ENCODE results near the gene AUTS2.

Gene AUTS2

GRCh38 chr7:70619130-70619529 is 1020.9 kb downstream of the AUTS2 start:
- Histone ChIP-seq H3K79me2 (ENCODE audit: insufficient read depth, low read length) (no peaks in the 10 kb centered on the region), H3K9me3 (ENCODE audit: insufficient read depth, low read depth, low read length) (no peaks in the 10 kb centered on the region), H4K20me1 (ENCODE audit: insufficient read depth, low read length, poor library complexity, severe bottlenecking) (no peaks in the 10 kb centered on the region), H3K4me2 (ENCODE audit: low read depth, low read length, poor library complexity, severe bottlenecking) (no peak overlapping the region), H3F3A (ENCODE audit: low read depth) (no peaks in the 10 kb centered on the region), H3K4me1 (ENCODE audit: insufficient read depth, low read length, poor library complexity, severe bottlenecking) (no peaks in the 10 kb centered on the region), H2AFZ (ENCODE audit: low read length) (no peak overlapping the region), H3K9ac (ENCODE audit: low read depth, low read length, poor library complexity, severe bottlenecking) (no peak overlapping the region), H3K36me3 (ENCODE audit: insufficient read depth, low read length) (no peaks in the 10 kb centered on the region), H3K4me3 (ENCODE audit: low read length, poor library complexity, severe bottlenecking) (no peak overlapping the region), H3K27me3 (ENCODE audit: insufficient read depth, low read length, poor library complexity, severe bottlenecking) (no peaks in the 10 kb centered on the region), H3K9me2 (replicated peaks; ENCODE audit: low read depth, low read length) (no peaks in the 10 kb centered on the region)
- TF ChIP-seq CTCF (conservative IDR thresholded peaks at IDR 0.05; ENCODE audit: low read length) (no peak), EZH2phosphoT487 (IDR thresholded peaks at IDR 0.05; ENCODE audit: borderline replicate concordance) (no peak)

- Histone ChIP-seq H3K4me3 (ENCODE audit: low read length, poor library complexity, severe bottlenecking) (no peak overlapping the region), H2AFZ (ENCODE audit: low read length) (no peak overlapping the region), H3K9me2 (replicated peaks; ENCODE audit: low read depth, low read length) (no peaks in the 10 kb centered on the region), H3K27me3 (ENCODE audit: insufficient read depth, low read length, poor library complexity, severe bottlenecking) (no peaks in the 10 kb centered on the region), H3K4me2 (ENCODE audit: low read depth, low read length, poor library complexity, severe bottlenecking) (no peak overlapping the region), H3K4me1 (ENCODE audit: insufficient read depth, low read length, poor library complexity, severe bottlenecking) (no peaks in the 10 kb centered on the region), H3K36me3 (ENCODE audit: insufficient read depth, low read length) (no peaks in the 10 kb centered on the region), H3K9me3 (ENCODE audit: insufficient read depth, low read depth, low read length) (no peaks in the 10 kb centered on the region), H4K20me1 (ENCODE audit: insufficient read depth, low read length, poor library complexity, severe bottlenecking) (no peaks in the 10 kb centered on the region), H3F3A (ENCODE audit: low read depth) (no peaks in the 10 kb centered on the region), H3K79me2 (ENCODE audit: insufficient read depth, low read length) (no peaks in the 10 kb centered on the region), H3K9ac (ENCODE audit: low read depth, low read length, poor library complexity, severe bottlenecking) (no peak overlapping the region)
- TF ChIP-seq EZH2phosphoT487 (IDR thresholded peaks at IDR 0.05; ENCODE audit: borderline replicate concordance) (no peak), CTCF (conservative IDR thresholded peaks at IDR 0.05; ENCODE audit: low read length) (no peak)
These were observed 1021.4 kb downstream of the AUTS2 start for GRCh38 chr7:70619659-70620058.

GRCh38 chr7:70620333-70621055 is 1022.2 kb downstream of the AUTS2 start:
- Histone ChIP-seq H3K9ac (ENCODE audit: low read depth, low read length, poor library complexity, severe bottlenecking) (no peak overlapping the region), H3K27me3 (ENCODE audit: insufficient read depth, low read length, poor library complexity, severe bottlenecking) (no peaks in the 10 kb centered on the region), H3K4me3 (ENCODE audit: low read length, poor library complexity, severe bottlenecking) (no peak overlapping the region), H3K4me1 (ENCODE audit: insufficient read depth, low read length, poor library complexity, severe bottlenecking) (no peaks in the 10 kb centered on the region), H3K36me3 (ENCODE audit: insufficient read depth, low read length) (no peaks in the 10 kb centered on the region), H2AFZ (ENCODE audit: low read length) (no peak overlapping the region), H3K9me3 (ENCODE audit: insufficient read depth, low read depth, low read length) (no peaks in the 10 kb centered on the region), H4K20me1 (ENCODE audit: insufficient read depth, low read length, poor library complexity, severe bottlenecking) (no peaks in the 10 kb centered on the region), H3F3A (ENCODE audit: low read depth) (no peaks in the 10 kb centered on the region), H3K4me2 (ENCODE audit: low read depth, low read length, poor library complexity, severe bottlenecking) (no peak overlapping the region), H3K79me2 (ENCODE audit: insufficient read depth, low read length) (no peaks in the 10 kb centered on the region), H3K9me2 (replicated peaks; ENCODE audit: low read depth, low read length) (no peaks in the 10 kb centered on the region)
- TF ChIP-seq EZH2phosphoT487 (IDR thresholded peaks at IDR 0.05; ENCODE audit: borderline replicate concordance), result no peak
- no peak for TF ChIP-seq CTCF (conservative IDR thresholded peaks at IDR 0.05; ENCODE audit: low read length)
